Bronchial epithelial cell (primary cell): ENCODE results near the gene FIBCD1. TPM values are rescaled to one million over a fixed set of nuclear protein-coding genes. Genes with fewer than 3 reads are reported as not detected.

ENCODE experiments used
- DNase-seq: peaks from one replicate; pipeline ENCODE4 v3.0.0-alpha.2; 2010; ENCODE audit warnings: low read depth
- FAIRE-seq: peaks from 2 replicates; lab custom pipeline; 2011; peaks lifted over from hg19 to GRCh38; lab: Jason Lieb, UNC
- H3K27me3 ChIP-seq: 2 replicates; pipeline ENCODE4 v1.5.1; 2011; ENCODE audit warnings: low read length; ENCODE audit not compliant: control insufficient read depth, insufficient read depth
- H3K36me3 ChIP-seq: 2 replicates; pipeline ENCODE4 v1.5.1; 2011; ENCODE audit warnings: low read length; ENCODE audit not compliant: control insufficient read depth, insufficient read depth
- H3K4me3 ChIP-seq: 2 replicates; pipeline ENCODE4 v1.5.1; 2011; ENCODE audit warnings: mild to moderate bottlenecking, low read depth, low read length, control low read depth
- total RNA-seq: library from RNA; depleted of rRNA; stranded (reverse); fragments of >200 nt; gene quantifications from 2 replicates; pipeline ENCODE4 v1.2.1, GENCODE V29; 2014
- TF ChIP-seq, protein P1 (sequence below): IDR thresholded peaks from 2 replicates; pipeline ENCODE4 v1.5.1; 2011; ENCODE audit warnings: mild to moderate bottlenecking, moderate library complexity, low read length, control low read depth, inconsistent platforms; ENCODE audit not compliant: insufficient read depth, severe bottlenecking

FIBCD1 gene
- total RNA-seq, 1 donor from 2014 or later, result 0.26 TPM

- Histone ChIP-seq H3K4me3 (no peak overlapping the region), H3K27me3 (peaks cover 11% of the 10 kb centered on the region)
- no peak for FAIRE-seq
Observed at GRCh38 chr9:130985606-130986162, 46.6 kb upstream of the FIBCD1 start.

GRCh38 chr9:130985029-130985428 lies 46.0 kb upstream of the FIBCD1 start:
- FAIRE-seq (no peak), DNase-seq (no peak)
- Histone ChIP-seq H3K4me3 (no peak overlapping the region), H3K27me3 (peaks cover 13% of the 10 kb centered on the region), H3K36me3 (no peaks in the 10 kb centered on the region)
- TF ChIP-seq, protein P1, sequence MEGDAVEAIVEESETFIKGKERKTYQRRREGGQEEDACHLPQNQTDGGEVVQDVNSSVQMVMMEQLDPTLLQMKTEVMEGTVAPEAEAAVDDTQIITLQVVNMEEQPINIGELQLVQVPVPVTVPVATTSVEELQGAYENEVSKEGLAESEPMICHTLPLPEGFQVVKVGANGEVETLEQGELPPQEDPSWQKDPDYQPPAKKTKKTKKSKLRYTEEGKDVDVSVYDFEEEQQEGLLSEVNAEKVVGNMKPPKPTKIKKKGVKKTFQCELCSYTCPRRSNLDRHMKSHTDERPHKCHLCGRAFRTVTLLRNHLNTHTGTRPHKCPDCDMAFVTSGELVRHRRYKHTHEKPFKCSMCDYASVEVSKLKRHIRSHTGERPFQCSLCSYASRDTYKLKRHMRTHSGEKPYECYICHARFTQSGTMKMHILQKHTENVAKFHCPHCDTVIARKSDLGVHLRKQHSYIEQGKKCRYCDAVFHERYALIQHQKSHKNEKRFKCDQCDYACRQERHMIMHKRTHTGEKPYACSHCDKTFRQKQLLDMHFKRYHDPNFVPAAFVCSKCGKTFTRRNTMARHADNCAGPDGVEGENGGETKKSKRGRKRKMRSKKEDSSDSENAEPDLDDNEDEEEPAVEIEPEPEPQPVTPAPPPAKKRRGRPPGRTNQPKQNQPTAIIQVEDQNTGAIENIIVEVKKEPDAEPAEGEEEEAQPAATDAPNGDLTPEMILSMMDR, result no peak

More at GRCh38 chr9:130985606-130986162, 46.6 kb upstream of the FIBCD1 start:
- H3K36me3 ChIP-seq, result no peaks in the 10 kb centered on the region
- DNase-seq, result no peak
- TF ChIP-seq, protein P1, result no peak

DNA sequence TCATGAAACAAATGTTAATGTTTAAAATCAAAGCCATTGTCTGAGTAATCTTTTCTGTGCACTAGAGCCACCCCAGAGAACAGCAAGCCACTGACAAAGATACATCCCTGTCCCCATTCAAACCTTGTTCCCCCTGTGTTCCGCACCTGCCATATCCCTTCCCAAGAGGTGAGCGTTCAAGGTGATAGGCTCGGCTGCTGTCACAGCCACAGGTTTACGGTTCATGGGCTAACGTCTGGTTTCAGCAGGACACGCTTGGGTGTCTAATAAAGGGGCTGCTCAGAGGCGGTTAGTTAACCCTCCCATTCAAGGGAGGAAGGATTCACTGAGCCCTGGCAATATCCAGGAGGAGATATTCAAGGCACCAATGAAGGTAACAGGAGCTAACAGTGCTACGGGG lies 45.5 kb upstream of the FIBCD1 start:
- DNase-seq (no peak), FAIRE-seq (no peak)
- TF ChIP-seq, protein P1, result no peak
- Histone ChIP-seq H3K4me3 (no peak overlapping the region), H3K36me3 (no peaks in the 10 kb centered on the region), H3K27me3 (peaks cover 15% of the 10 kb centered on the region)

- no peak for FAIRE-seq
- Histone ChIP-seq H3K36me3 (no peaks in the 10 kb centered on the region), H3K27me3 (peaks cover 15% of the 10 kb centered on the region), H3K4me3 (no peak overlapping the region)
- DNase-seq, result no peak
- TF ChIP-seq, protein P1, result no peak
Observed at GRCh38 chr9:130983970-130984369, 44.9 kb upstream of the FIBCD1 start.

- TF ChIP-seq, protein P1, result no peak
- peaks cover 15% of the 10 kb centered on the region for H3K27me3 ChIP-seq
- DNase-seq, result no peak
- no peaks in the 10 kb centered on the region for H3K36me3 ChIP-seq
- FAIRE-seq, result no peak
- no peak overlapping the region for H3K4me3 ChIP-seq
Observed at GRCh38 chr9:130983359-130983670, 44.3 kb upstream of the FIBCD1 start.
